ENCODE measurements around the gene COLEC12.

DNA sequence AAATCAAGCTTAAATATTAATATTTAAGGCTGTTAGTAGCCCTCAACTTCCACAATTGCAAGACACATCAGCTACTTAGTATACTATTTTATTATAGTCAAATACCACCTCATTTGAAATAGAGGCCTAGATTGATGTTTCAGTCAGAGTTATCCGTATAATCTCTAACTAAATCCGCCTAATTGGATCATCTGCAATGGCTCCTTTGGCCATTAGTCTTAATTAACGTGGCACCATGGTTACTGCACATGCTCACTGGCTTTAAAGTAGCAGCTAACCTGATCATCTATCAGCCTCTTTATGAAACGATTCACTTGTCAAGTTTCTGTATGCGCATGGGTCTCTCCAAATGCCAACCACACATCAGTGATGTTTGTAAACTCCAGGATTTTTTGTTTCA, 112.3 kb downstream of the COLEC12 start:
- TF ChIP-seq, protein P1, sequence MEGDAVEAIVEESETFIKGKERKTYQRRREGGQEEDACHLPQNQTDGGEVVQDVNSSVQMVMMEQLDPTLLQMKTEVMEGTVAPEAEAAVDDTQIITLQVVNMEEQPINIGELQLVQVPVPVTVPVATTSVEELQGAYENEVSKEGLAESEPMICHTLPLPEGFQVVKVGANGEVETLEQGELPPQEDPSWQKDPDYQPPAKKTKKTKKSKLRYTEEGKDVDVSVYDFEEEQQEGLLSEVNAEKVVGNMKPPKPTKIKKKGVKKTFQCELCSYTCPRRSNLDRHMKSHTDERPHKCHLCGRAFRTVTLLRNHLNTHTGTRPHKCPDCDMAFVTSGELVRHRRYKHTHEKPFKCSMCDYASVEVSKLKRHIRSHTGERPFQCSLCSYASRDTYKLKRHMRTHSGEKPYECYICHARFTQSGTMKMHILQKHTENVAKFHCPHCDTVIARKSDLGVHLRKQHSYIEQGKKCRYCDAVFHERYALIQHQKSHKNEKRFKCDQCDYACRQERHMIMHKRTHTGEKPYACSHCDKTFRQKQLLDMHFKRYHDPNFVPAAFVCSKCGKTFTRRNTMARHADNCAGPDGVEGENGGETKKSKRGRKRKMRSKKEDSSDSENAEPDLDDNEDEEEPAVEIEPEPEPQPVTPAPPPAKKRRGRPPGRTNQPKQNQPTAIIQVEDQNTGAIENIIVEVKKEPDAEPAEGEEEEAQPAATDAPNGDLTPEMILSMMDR (IDR thresholded peaks at IDR 0.05), result no peak
- no peak for TF ChIP-seq POLR2A (IDR thresholded peaks at IDR 0.05)
